HEK293T (cell line): ENCODE data around the gene PRCD.
"Not testable (repeated sequence)": the region's sequence is repeated elsewhere in the genome, so short reads cannot be mapped to it uniquely, and the experiment has no call there.

Experiments used
- CTCF ChIA-PET: fragments of 350-600 bp; formaldehyde crosslinking; extraction: SDS; loops from one replicate; lab custom pipeline; 2021; ENCODE audit warnings: antibody characterized with exemption, inconsistent platforms; lab: Yijun Ruan, JAX
- POLR2A ChIA-PET: fragments of 350-600 bp; formaldehyde crosslinking; extraction: SDS; loops from one replicate; lab custom pipeline; 2020; ENCODE audit warnings: antibody characterized with exemption, inconsistent platforms; lab: Yijun Ruan, JAX
- DNase-seq: peaks from one replicate; pipeline ENCODE4 v3.0.0; 2012; ENCODE audit warnings: mixed read lengths; ENCODE audit errors: extremely low spot score
- ARNT ChIP-seq: fragments of 450-650 bp; IDR thresholded peaks from 2 replicates; pipeline ENCODE4 v1.6.1; 2017; ENCODE audit warnings: mild to moderate bottlenecking
- BHLHE40 ChIP-seq: fragments of 450-650 bp; IDR thresholded peaks from 2 replicates; pipeline ENCODE4 v1.6.1; 2016; ENCODE audit warnings: mild to moderate bottlenecking, moderate library complexity, borderline replicate concordance
- CTBP1 ChIP-seq: fragments of 450-650 bp; IDR thresholded peaks from 2 replicates; pipeline ENCODE4 v1.6.1; 2016; ENCODE audit warnings: borderline replicate concordance
- ELF4 ChIP-seq: fragments of 450-650 bp; IDR thresholded peaks from 2 replicates; pipeline ENCODE4 v1.6.1; 2017; ENCODE audit warnings: antibody characterized with exemption
- FOXA1 ChIP-seq: fragments of 450-650 bp; IDR thresholded peaks from 2 replicates; pipeline ENCODE4 v1.6.1; 2016; ENCODE audit warnings: mild to moderate bottlenecking
- FOXK2 ChIP-seq: fragments of 450-650 bp; IDR thresholded peaks from 2 replicates; pipeline ENCODE4 v1.6.1; 2016; ENCODE audit warnings: mild to moderate bottlenecking
- FOXM1 ChIP-seq: fragments of 450-650 bp; IDR thresholded peaks from 2 replicates; pipeline ENCODE4 v1.6.1; 2017; ENCODE audit warnings: mild to moderate bottlenecking, borderline replicate concordance
- HDGF ChIP-seq: fragments of 450-650 bp; IDR thresholded peaks from 2 replicates; pipeline ENCODE4 v1.6.1; 2017; ENCODE audit warnings: antibody characterized with exemption, borderline replicate concordance
- L3MBTL2 ChIP-seq: fragments of 450-650 bp; conservative IDR thresholded peaks from 2 replicates; pipeline ENCODE4 v1.6.1; 2016; ENCODE audit warnings: mild to moderate bottlenecking
- LEF1 ChIP-seq: fragments of 450-650 bp; IDR thresholded peaks from 2 replicates; pipeline ENCODE4 v1.6.1; 2017; ENCODE audit warnings: mild to moderate bottlenecking, borderline replicate concordance
- NFRKB ChIP-seq: fragments of 450-650 bp; IDR thresholded peaks from 2 replicates; pipeline ENCODE4 v1.6.1; 2016; ENCODE audit warnings: mild to moderate bottlenecking, moderate library complexity
- PKNOX1 ChIP-seq: fragments of 450-650 bp; IDR thresholded peaks from 2 replicates; pipeline ENCODE4 v1.6.1; 2016
- SP1 ChIP-seq: fragments of 450-650 bp; IDR thresholded peaks from 2 replicates; pipeline ENCODE4 v1.6.1; 2017
- SUZ12 ChIP-seq: fragments of 450-650 bp; IDR thresholded peaks from 2 replicates; pipeline ENCODE4 v1.6.1; 2016; ENCODE audit warnings: mild to moderate bottlenecking
- TARDBP ChIP-seq: fragments of 450-650 bp; IDR thresholded peaks from 2 replicates; pipeline ENCODE4 v1.6.1; 2016
- ZNF384 ChIP-seq: fragments of 450-650 bp; IDR thresholded peaks from 2 replicates; pipeline ENCODE4 v1.6.1; 2016

The PRCD gene

GRCh38 chr17:76557368-76558197 is 17.7 kb downstream of the PRCD start:
- peak; percentile 95 for DNase-seq
- no peak for TF ChIP-seq ZNF384
- peak; percentile 89 for TF ChIP-seq ELF4
- TF ChIP-seq CTBP1: no peak
- peak; percentile 92 for TF ChIP-seq L3MBTL2
- peak; percentile 81; the same call in 1 of the 2 replicates for TF ChIP-seq NFRKB
- POLR2A ChIA-PET: interaction anchor here (0.7 to 4.1 kb wide), 59 partner anchors 8 to 204 kb away, joined by 3 to 36 read pairs (median 4); partner anchors contain the start of genes MXRA7, PRCD, PRPSAP1 and RHBDF2
- CTCF ChIA-PET: interaction anchor here (0.6 to 2.6 kb wide), 17 partner anchors 10 to 1281 kb away, joined by 3 to 11 read pairs (median 4); partner anchors contain the start of gene ST6GALNAC2

GRCh38 chr17:76558198-76559095 is 18.6 kb downstream of the PRCD start:
- POLR2A ChIA-PET: interaction anchor here (0.7 to 4.1 kb wide), 34 partner anchors 9 to 205 kb away, joined by 3 to 36 read pairs (median 8); partner anchors contain the start of genes MXRA7, PRCD, PRPSAP1 and RHBDF2
- DNase-seq: no peak
- no peak for TF ChIP-seq BHLHE40
- no peak for TF ChIP-seq FOXK2
- no peak for TF ChIP-seq ARNT
- TF ChIP-seq LEF1: 0 out of 2 replicates have a peak, but pooled peaks have one; percentile 10
- TF ChIP-seq ZNF384: no peak
- TF ChIP-seq SUZ12: no peak
- no peak for TF ChIP-seq FOXA1
- TF ChIP-seq ELF4: no peak
- TF ChIP-seq PKNOX1: no peak
- no peak for TF ChIP-seq FOXM1
- TF ChIP-seq L3MBTL2: 0 out of 2 replicates have a peak, but pooled peaks have one; percentile 9
- no peak for TF ChIP-seq NFRKB
- CTCF ChIA-PET: interaction anchor here (0.6 to 2.6 kb wide), 12 partner anchors 9 to 457 kb away, joined by 3 to 11 read pairs (median 5); partner anchors contain the start of gene ST6GALNAC2

- POLR2A ChIA-PET: interaction anchor here (1.2 to 4.1 kb wide), 6 partner anchors 30 to 122 kb away, joined by 4 to 15 read pairs (median 4); no protein-coding TSS in a partner anchor
- not testable (repeated sequence) for DNase-seq
- CTCF ChIA-PET: interaction anchor here (1.6 kb wide), 1 partner anchor 65 kb away, joined by 15 read pairs; no protein-coding TSS in a partner anchor
Observed at GRCh38 chr17:76559460-76559859, 19.6 kb downstream of the PRCD start.

- TF ChIP-seq HDGF (no peak), ZNF384 (no peak), FOXA1 (no peak)
- no peak for DNase-seq
- CTCF ChIA-PET: interaction anchor here (1.6 kb wide), 1 partner anchor 65 kb away, joined by 15 read pairs; no protein-coding TSS in a partner anchor
- POLR2A ChIA-PET: interaction anchor here (1.2 to 4.1 kb wide), 5 partner anchors 29 to 121 kb away, joined by 4 to 15 read pairs (median 4); no protein-coding TSS in a partner anchor
Observed at GRCh38 chr17:76560036-76560876, 20.4 kb downstream of the PRCD start.

GRCh38 chr17:76560877-76561221 is 21.0 kb downstream of the PRCD start:
- TF ChIP-seq PKNOX1 (no peak), SUZ12 (no peak), FOXA1 (no peak)
- ChIA-PET CTCF (interaction anchor here (1.6 kb wide), 1 partner anchor 64 kb away, joined by 15 read pairs; no protein-coding TSS in a partner anchor), POLR2A (interaction anchor here (0.6 to 2.0 kb wide), 4 partner anchors 38 to 153 kb away, joined by 4 to 5 read pairs (median 4); no protein-coding TSS in a partner anchor)
- no peak for DNase-seq

GRCh38 chr17:76561332-76561731 is 21.5 kb downstream of the PRCD start:
- no peak for DNase-seq
- POLR2A ChIA-PET: interaction anchor here (0.6 to 2.0 kb wide), 3 partner anchors 16 to 152 kb away, joined by 3 to 4 read pairs (median 4); no protein-coding TSS in a partner anchor
- TF ChIP-seq SUZ12 (no peak), TARDBP (no peak), ELF4 (no peak), FOXK2 (no peak), ARNT (no peak), FOXM1 (no peak), ZNF384 (no peak), L3MBTL2 (no peak), SP1 (no peak), LEF1 (no peak)
- CTCF ChIA-PET: no interaction called here
